ENCODE data around the gene ITGB7.
"Not testable (repeated sequence)": the region's sequence is repeated elsewhere in the genome, so short reads cannot be mapped to it uniquely, and the experiment has no call there.

The ITGB7 gene

GRCh38 chr12:53176750-53177149, 30.3 kb downstream of the ITGB7 start:
- DNase-seq, result no peak

- DNase-seq, result no peak
Measured at GRCh38 chr12:53174881-53175491, 32.1 kb downstream of the ITGB7 start.

- DNase-seq, result no peak
Measured at GRCh38 chr12:53173085-53173715, 33.9 kb downstream of the ITGB7 start.

- DNase-seq, result no peak
Measured at GRCh38 chr12:53172352-53172751, 34.7 kb downstream of the ITGB7 start.

- DNase-seq, result no peak
Measured at GRCh38 chr12:53171725-53172329, 35.2 kb downstream of the ITGB7 start.

GRCh38 chr12:53170876-53171724, 36.0 kb downstream of the ITGB7 start:
- no peak for DNase-seq

GRCh38 chr12:53170215-53170614, 36.8 kb downstream of the ITGB7 start:
- DNase-seq, result no peak

- no peak for DNase-seq
Measured at GRCh38 chr12:53169644-53170043, 37.4 kb downstream of the ITGB7 start.

- DNase-seq, result no peak
Measured at GRCh38 chr12:53166837-53167236, 40.2 kb downstream of the ITGB7 start.

- not testable (repeated sequence) for DNase-seq
Measured at GRCh38 chr12:53163008-53163407, 44.0 kb downstream of the ITGB7 start.

GRCh38 chr12:53161119-53161911, 45.7 kb downstream of the ITGB7 start:
- DNase-seq, result no peak

- no peak for DNase-seq
Measured at GRCh38 chr12:53160673-53161072, 46.4 kb downstream of the ITGB7 start.

GRCh38 chr12:53160000-53160399, 47.1 kb downstream of the ITGB7 start:
- no peak for DNase-seq

GRCh38 chr12:53159195-53159839, 47.7 kb downstream of the ITGB7 start:
- peak; percentile 81 for DNase-seq

- DNase-seq, result no peak
Measured at GRCh38 chr12:53152390-53152789, 54.7 kb downstream of the ITGB7 start.

- no peak for DNase-seq
Measured at GRCh38 chr12:53151039-53151438, 56.0 kb downstream of the ITGB7 start.

- DNase-seq, result no peak
Measured at GRCh38 chr12:53147653-53148052, 59.4 kb downstream of the ITGB7 start.

GRCh38 chr12:53147181-53147580, 59.9 kb downstream of the ITGB7 start:
- no peak for DNase-seq

- DNase-seq, result no peak
Measured at GRCh38 chr12:53145383-53146260, 61.4 kb downstream of the ITGB7 start.

- no peak for DNase-seq
Measured at GRCh38 chr12:53143355-53143754, 63.7 kb downstream of the ITGB7 start.
